Medulla oblongata (tissue), 1 donor: ENCODE data around the gene USP10.
"Not testable (repeated sequence)": the region's sequence is repeated elsewhere in the genome, so short reads cannot be mapped to it uniquely, and the experiment has no call there.

Source experiments
- DNase-seq: peaks from one replicate; pipeline ENCODE4 v3.0.0-alpha.2; 2015; ENCODE audit errors: extremely low spot score

Gene USP10

GRCh38 chr16:84673561-84673960 lies 26.2 kb upstream of the USP10 start:
- DNase-seq, result no peak

GRCh38 chr16:84675423-84675822 lies 24.4 kb upstream of the USP10 start:
- no peak for DNase-seq

- DNase-seq, result no peak
Measured at GRCh38 chr16:84675884-84676283, 23.9 kb upstream of the USP10 start.

DNA sequence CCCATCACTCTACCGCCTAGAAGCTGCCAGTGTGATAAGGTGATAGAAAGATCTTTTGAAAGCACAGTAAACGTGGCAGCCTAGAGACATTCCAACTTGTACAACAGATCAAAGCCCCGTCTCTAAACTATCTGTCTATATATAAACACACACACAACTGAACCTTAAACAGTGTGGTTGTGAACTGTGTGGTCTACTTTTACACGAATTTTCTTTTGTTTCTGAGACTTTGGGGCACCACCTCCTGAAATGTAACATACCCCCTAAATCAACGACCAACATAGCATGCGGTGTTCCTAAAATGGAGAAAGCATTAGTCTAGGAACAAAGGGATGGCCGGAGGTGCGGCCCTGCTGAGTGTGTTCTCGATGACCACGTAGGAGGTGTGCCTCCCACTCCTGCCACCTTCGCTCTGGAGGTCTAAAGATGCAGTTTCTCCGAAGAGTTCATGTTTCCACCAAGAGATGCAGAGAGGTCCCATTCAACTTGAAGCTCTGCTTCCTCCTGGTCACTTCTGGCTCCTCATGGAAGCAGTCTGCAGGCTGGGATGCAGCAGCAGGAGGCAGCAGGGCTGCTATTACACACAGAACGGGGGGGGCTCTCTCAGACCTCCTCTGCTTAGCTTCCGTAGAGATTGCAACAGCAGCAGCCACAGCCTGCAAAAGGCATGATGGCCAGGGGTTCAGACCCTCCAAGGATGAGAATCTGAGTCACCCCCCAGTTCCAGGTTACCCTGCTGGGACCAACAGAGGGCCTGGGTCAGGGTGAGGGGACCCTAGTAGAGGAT lies 22.6 kb upstream of the USP10 start:
- no peak for DNase-seq

GRCh38 chr16:84677849-84678248 lies 22.0 kb upstream of the USP10 start:
- DNase-seq, result no peak

DNA sequence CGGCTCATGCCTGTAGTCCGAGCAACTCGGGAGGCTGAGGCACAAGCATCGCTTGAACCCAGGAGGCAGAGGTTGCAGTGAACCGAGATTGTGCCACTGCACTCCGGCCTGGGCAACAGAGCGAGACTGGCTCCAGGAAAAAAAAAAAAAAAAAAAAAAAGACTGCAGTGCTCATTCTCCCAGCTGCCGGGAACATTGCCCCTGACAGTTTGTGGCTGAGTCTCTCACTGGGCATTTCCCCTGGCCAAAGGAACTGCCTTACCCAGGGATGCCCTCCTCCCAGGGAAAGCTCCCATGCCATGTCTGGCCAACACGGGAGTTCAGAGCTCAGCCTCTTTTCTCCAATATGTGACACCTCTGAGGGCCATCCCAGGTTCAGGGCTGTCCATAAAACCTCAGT lies 21.3 kb upstream of the USP10 start:
- DNase-seq, result no peak

- DNase-seq, result no peak
Measured at GRCh38 chr16:84680165-84680842, 19.5 kb upstream of the USP10 start.

DNA sequence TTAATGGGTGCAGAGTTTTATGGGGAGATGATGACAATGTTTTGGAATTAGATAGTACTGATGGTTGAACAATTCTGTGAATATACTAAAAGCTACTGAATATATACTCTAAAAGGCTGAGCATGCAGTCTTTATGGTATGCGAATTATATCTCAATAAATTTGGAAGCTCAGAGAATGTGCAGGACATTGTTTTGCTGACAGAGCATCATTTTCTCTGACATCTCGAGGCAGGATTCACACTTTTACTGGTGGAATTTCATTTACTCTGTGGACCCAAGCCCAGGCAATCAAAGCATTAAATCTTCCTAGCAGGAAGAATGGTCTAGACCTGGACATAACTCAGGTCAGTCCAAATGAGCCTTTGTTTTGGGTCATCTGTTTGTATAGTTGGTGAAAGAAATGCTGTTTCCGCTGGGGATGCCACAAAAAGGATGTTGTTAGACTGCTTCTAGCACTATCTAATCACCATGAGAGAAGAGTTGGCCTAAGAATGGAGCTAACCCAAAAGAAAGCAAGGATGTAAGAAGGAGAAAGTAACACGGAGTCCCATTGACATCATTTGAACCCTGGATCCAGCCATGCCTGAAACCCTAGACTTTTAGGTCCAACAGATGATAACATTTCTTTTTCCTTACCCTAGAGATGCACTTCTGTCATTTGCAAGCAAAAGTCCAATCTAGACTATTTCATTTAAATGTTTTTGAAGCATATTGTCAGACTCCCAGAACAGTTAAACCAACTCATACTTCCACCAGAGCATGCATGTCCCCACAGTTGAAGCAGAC lies 18.8 kb upstream of the USP10 start:
- DNase-seq, result no peak

GRCh38 chr16:84683691-84684591 lies 15.9 kb upstream of the USP10 start:
- DNase-seq, result no peak

DNA sequence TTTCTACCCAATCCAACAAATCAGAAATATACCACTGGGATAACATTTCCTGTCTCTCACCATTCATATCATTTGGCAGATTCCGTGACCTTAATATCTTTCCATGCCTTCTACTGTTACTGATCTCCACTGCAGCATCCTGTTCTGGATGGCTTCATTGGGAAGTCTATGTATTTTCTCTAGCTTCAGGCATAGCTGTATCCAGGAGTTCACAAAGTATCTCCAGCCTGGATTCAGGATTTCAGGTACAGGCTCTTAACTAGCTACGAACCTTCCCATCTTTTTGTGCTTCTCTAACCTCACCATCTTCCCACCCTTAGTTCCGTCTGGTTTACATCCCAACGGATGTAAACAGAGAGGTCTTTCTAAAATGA lies 15.2 kb upstream of the USP10 start:
- no peak for DNase-seq

- no peak for DNase-seq
Measured at GRCh38 chr16:84685210-84685609, 14.6 kb upstream of the USP10 start.

GRCh38 chr16:84686707-84687298 lies 13.0 kb upstream of the USP10 start:
- DNase-seq, result no peak

DNA sequence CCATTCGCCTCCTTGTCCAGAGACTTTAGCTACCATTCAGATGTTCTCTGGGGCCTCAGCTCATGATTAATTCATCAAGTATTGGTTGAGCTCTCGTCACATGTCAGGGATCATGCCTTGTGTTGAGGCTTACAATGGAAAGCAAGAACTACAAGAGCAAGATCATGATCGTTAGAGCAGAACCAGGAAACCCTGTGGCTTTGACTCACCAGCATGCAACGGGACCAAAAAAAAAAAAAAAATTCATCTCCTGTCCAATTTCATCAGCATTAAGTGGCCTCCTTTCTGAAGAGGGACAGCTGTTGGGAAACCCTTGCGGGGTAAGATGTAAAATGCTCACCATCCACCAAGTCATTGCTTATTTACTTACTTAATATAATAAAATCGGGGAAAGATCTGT lies 12.1 kb upstream of the USP10 start:
- DNase-seq, result no peak

DNA sequence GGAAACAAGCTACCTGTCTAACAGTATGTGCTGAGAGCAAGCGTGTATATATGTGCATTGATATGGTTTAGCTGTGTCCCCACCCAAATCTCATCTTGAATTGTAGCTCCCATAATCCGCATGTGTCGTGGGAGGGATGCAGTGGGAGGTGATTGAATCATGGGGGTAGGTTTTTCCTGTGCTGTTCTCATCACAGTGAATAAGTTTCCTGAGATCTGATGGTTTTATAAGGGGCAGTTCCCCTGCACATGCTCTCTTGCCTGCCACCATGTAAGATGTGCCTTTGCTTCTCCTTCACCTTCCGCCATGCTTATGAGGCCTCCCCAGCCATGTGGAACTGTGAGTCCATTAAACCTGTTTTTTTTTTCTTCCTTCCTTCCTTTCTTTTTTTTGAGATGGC lies 11.6 kb upstream of the USP10 start:
- not testable (repeated sequence) for DNase-seq

- DNase-seq, result no peak
Measured at GRCh38 chr16:84689111-84689510, 10.7 kb upstream of the USP10 start.

DNA sequence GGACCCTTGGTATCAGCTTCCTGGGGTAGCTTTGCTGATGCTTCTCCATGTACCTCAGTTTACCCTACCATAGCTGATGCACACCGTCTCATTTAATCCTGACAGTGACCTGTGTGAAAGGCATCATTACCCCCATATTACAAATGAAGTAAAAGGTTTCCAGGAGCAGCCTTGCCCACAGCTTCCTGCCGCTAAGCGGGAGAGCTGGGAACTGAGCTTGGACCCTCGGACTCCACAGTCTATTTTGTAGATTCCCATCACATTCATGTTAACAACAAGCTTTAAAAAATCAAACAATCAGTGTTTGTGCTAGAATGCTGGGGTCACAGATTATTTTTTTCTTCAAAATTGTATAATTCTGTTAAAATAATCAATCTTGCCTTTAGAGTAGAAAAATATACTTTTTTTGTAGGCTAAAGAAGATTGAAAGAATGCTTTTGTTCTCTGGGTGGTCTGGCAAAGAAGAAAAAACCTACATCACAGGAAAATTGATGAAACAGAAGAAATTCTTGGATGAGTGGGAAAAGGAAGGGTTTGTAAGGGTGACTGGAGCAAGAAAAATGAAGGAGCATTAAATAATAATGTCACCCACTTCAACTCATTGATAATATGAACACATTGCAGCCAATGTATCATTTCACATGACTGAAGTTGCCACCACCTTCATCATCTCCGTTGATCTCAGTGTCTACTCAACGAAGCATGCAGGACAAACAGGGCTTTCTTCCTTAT lies 9.5 kb upstream of the USP10 start:
- DNase-seq, result no peak

DNA sequence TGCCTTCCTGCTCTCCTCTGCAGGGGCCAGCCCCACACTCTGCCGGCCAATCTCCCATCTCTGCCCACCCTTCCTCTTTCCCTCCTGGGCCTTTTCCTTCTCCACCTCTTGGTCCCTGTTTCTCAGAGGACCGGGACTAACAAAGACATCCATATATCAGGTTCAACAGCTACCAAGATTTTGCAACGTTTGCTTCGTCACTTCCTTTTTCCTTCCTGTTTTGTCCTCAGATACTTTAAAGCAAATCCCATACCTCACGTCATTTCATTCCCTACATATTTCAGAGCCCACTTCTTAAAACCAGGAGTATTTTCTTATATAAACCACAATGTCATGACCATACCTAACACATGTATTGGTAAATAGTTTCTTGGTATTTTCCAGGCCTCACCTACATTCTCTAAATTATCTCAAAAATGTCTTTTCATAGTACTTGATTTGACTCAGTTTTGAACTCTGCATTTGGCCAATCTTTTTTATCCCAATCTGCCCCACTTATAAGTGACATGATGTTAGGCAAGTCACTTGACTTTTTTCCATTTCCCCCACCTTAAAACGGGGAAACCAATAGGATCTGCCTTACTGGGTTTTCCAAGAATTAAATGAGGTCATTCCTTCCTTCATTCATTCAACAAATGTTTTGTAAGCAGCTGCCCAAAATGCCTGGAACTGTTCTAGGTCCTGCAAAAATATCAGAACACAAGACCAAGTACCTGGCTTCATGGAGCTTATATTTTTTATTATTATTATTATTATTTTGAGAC lies 7.2 kb upstream of the USP10 start:
- DNase-seq, result no peak

- DNase-seq, result not testable (repeated sequence)
Measured at GRCh38 chr16:84693869-84694268, 5.9 kb upstream of the USP10 start.

DNA sequence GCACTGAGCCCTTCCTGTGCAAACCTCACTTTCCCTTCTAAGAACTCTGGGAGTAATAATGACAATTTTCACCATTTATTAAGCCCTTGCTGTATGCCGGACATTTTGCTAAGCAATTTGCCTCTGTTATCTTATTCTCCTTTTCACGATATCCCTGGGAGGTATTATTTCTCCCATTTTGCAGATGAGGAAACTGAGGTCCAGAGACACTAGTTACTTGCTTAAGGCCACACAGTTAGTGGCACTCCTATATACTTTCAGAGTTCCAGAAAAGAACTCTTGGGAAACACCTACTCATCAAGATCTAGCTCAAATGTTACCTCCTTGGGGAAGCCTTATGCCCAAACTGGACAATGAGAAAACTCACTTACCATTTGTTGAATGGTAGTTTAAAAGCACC lies 4.8 kb upstream of the USP10 start:
- no peak for DNase-seq
